ENCODE results near the gene PDE4D.

Gene PDE4D

DNA sequence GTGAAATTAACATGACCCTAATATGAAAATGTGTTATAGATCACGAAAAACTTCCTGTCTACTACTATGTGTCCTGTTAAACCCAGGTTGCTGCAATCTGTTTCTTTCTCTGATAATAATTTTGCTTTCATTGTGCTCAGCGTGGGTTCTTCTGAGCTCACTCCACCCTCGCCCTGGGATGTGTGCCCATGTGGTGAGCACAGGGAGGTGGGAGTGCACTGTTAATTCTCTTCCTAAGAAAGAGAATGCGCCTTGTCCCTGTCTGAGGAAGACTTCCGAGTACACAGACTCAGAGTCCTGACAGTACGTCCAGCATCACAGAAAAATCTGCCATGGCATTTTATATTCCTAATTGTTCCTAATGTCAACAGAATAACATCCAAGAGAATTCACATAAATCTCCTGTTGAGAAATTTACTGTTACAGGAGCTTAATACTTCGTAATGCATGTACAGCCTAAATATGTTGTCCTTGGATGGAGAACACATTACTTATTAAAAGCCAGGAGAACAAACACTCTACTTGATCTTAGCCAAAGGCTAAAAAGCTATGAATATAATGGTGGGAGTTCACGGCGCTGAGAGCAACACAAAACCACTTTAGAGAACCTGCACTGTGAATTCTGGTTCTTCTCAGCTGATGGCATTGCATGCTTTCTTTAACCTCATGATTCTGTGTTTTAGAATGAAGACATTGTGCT lies 102.6 kb downstream of the PDE4D start:
- Histone ChIP-seq H3K36me3 (replicated peaks; ENCODE audit: insufficient read depth, low read length) (no peaks in the 10 kb centered on the region), H4K20me1 (ENCODE audit: insufficient read depth, low read length) (no peaks in the 10 kb centered on the region), H3K4me2 (ENCODE audit: low read depth, low read length) (peak overlapping the region; percentile 29; the same call in 1 of the 2 replicates), H3K9me3 (replicated peaks; ENCODE audit: insufficient read depth, low read length) (no peaks in the 10 kb centered on the region), H3K9ac (ENCODE audit: low read length) (no peak overlapping the region), H3K79me2 (ENCODE audit: low read length) (no peaks in the 10 kb centered on the region), H3F3A (ENCODE audit: insufficient read depth, low read length) (no peaks in the 10 kb centered on the region), H3K27me3 (replicated peaks; ENCODE audit: insufficient read depth, low read length) (no peaks in the 10 kb centered on the region), H3K4me3 (ENCODE audit: low read length) (no peak overlapping the region), H2AFZ (ENCODE audit: low read length) (0 out of 2 replicates have a peak overlapping the region, but pooled peaks have one; percentile 45), H3K4me1 (ENCODE audit: low read length) (0 out of 2 replicates have a peak, but pooled peaks cover 3% of the 10 kb centered on the region), H3K9me2 (replicated peaks; ENCODE audit: insufficient read depth, low read length) (no peaks in the 10 kb centered on the region), H3K27ac (ENCODE audit: low read length) (no peak overlapping the region)
- no peak for DNase-seq
- TF ChIP-seq, protein P1, sequence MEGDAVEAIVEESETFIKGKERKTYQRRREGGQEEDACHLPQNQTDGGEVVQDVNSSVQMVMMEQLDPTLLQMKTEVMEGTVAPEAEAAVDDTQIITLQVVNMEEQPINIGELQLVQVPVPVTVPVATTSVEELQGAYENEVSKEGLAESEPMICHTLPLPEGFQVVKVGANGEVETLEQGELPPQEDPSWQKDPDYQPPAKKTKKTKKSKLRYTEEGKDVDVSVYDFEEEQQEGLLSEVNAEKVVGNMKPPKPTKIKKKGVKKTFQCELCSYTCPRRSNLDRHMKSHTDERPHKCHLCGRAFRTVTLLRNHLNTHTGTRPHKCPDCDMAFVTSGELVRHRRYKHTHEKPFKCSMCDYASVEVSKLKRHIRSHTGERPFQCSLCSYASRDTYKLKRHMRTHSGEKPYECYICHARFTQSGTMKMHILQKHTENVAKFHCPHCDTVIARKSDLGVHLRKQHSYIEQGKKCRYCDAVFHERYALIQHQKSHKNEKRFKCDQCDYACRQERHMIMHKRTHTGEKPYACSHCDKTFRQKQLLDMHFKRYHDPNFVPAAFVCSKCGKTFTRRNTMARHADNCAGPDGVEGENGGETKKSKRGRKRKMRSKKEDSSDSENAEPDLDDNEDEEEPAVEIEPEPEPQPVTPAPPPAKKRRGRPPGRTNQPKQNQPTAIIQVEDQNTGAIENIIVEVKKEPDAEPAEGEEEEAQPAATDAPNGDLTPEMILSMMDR (IDR thresholded peaks at IDR 0.05; ENCODE audit: low read length) = no peak
- TF ChIP-seq EZH2 (optimal IDR thresholded peaks at IDR 0.05; ENCODE audit: low read depth, low read length) (no peak), EZH2phosphoT487 (IDR thresholded peaks at IDR 0.05; ENCODE audit: low read length) (no peak)

DNA sequence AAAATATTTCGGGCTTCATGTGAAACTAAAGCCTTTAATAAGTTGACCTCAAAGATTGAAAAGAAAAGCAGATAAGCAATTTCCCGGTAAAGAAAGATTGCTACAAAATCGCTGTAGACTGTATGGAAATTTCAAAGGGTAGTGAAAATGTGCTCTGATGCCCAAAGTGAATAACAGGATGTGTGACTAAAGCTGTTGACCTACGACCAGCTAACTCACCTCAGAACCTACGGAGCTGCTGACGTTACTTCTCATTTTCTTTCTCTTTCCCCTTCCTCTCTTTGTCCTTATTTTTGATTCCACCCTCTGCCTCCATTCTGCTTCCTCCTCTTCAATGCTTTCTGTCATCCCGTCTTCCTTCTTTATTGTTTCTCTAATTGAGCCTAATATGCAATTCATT lies 103.2 kb downstream of the PDE4D start:
- no peak overlapping the region for H3K4me3 ChIP-seq (ENCODE audit: low read length)
- H3K27ac ChIP-seq (ENCODE audit: low read length) = peak overlapping the region; percentile 13; the same call in 1 of the 2 replicates
- peak overlapping the region; percentile 29; the same call in 1 of the 2 replicates for H3K4me2 ChIP-seq (ENCODE audit: low read depth, low read length)
- 0 out of 2 replicates have a peak, but pooled peaks cover 3% of the 10 kb centered on the region for H3K4me1 ChIP-seq (ENCODE audit: low read length)
- no peaks in the 10 kb centered on the region for H3K36me3 ChIP-seq (replicated peaks; ENCODE audit: insufficient read depth, low read length)
- H3K9me3 ChIP-seq (replicated peaks; ENCODE audit: insufficient read depth, low read length) = no peaks in the 10 kb centered on the region
- H2AFZ ChIP-seq (ENCODE audit: low read length) = peak overlapping the region; percentile 45; the same call in 1 of the 2 replicates
- H3F3A ChIP-seq (ENCODE audit: insufficient read depth, low read length) = no peaks in the 10 kb centered on the region
- H4K20me1 ChIP-seq (ENCODE audit: insufficient read depth, low read length) = no peaks in the 10 kb centered on the region
- no peak for TF ChIP-seq EZH2phosphoT487 (IDR thresholded peaks at IDR 0.05; ENCODE audit: low read length)
- TF ChIP-seq, protein P1 (IDR thresholded peaks at IDR 0.05; ENCODE audit: low read length) = no peak
- no peak for TF ChIP-seq EZH2 (optimal IDR thresholded peaks at IDR 0.05; ENCODE audit: low read depth, low read length)
- no peak overlapping the region for H3K9ac ChIP-seq (ENCODE audit: low read length)
- H3K79me2 ChIP-seq (ENCODE audit: low read length) = no peaks in the 10 kb centered on the region
- no peaks in the 10 kb centered on the region for H3K9me2 ChIP-seq (replicated peaks; ENCODE audit: insufficient read depth, low read length)
- no peaks in the 10 kb centered on the region for H3K27me3 ChIP-seq (replicated peaks; ENCODE audit: insufficient read depth, low read length)
- peak; percentile 35 for DNase-seq

DNA sequence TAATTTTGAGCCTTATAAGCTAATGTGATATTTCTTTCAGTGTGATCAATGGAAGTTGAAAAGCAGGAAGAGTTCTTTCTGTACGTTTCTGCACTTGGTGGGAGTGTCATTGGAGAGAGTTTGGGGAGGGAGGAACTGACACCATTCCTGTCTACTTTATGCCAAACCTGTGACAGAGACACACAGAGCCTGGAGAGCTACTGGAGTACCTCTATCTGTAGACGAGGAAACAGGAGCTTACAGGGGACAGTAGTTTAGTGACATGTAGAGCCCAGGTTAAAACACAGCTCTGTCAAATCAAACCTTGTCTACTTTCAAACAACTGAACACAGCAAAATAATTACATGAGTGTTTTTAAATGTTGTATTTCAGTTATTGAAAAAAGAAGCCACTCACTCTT lies 103.6 kb downstream of the PDE4D start:
- Histone ChIP-seq H3K9me2 (replicated peaks; ENCODE audit: insufficient read depth, low read length) (no peaks in the 10 kb centered on the region), H3K4me1 (ENCODE audit: low read length) (0 out of 2 replicates have a peak, but pooled peaks cover 3% of the 10 kb centered on the region), H4K20me1 (ENCODE audit: insufficient read depth, low read length) (no peaks in the 10 kb centered on the region), H3K4me3 (ENCODE audit: low read length) (no peak overlapping the region), H3F3A (ENCODE audit: insufficient read depth, low read length) (no peaks in the 10 kb centered on the region), H3K4me2 (ENCODE audit: low read depth, low read length) (peak overlapping the region; percentile 29; the same call in 1 of the 2 replicates), H2AFZ (ENCODE audit: low read length) (peak overlapping the region; percentile 8; the same call in 1 of the 2 replicates), H3K9me3 (replicated peaks; ENCODE audit: insufficient read depth, low read length) (no peaks in the 10 kb centered on the region), H3K27ac (ENCODE audit: low read length) (peak overlapping the region; percentile 13; the same call in 1 of the 2 replicates), H3K9ac (ENCODE audit: low read length) (no peak overlapping the region), H3K79me2 (ENCODE audit: low read length) (no peaks in the 10 kb centered on the region), H3K27me3 (replicated peaks; ENCODE audit: insufficient read depth, low read length) (no peaks in the 10 kb centered on the region), H3K36me3 (replicated peaks; ENCODE audit: insufficient read depth, low read length) (no peaks in the 10 kb centered on the region)
- no peak for TF ChIP-seq EZH2phosphoT487 (IDR thresholded peaks at IDR 0.05; ENCODE audit: low read length)
- no peak for DNase-seq

DNA sequence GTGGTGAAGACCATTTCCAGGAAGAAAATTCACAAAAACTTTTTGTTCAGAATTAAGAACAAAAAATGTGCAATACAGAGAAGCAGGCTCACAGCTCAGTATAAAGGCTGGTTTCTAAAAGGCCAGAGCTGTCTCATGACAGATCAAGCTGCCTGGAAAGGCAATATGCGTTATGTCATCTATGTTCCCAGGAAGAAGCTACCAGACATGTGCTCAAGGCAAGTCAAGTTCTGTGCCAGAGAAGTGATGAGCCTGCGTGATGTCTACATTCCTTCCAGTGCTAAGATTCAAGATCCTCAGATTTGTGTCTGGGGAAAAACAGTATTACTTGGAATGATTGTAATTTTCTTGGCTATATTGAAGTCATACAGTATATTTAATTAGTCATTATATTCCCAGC lies 104.3 kb downstream of the PDE4D start:
- TF ChIP-seq, protein P1 (IDR thresholded peaks at IDR 0.05; ENCODE audit: low read length) = no peak
- TF ChIP-seq EZH2 (optimal IDR thresholded peaks at IDR 0.05; ENCODE audit: low read depth, low read length) = no peak
- no peak for TF ChIP-seq EZH2phosphoT487 (IDR thresholded peaks at IDR 0.05; ENCODE audit: low read length)
- 0 out of 2 replicates have a peak, but pooled peaks cover 3% of the 10 kb centered on the region for H3K4me1 ChIP-seq (ENCODE audit: low read length)

More for the DNA sequence above, 104.3 kb downstream of the PDE4D start:
- Histone ChIP-seq H3F3A (ENCODE audit: insufficient read depth, low read length) (no peaks in the 10 kb centered on the region), H4K20me1 (ENCODE audit: insufficient read depth, low read length) (no peaks in the 10 kb centered on the region), H3K4me2 (ENCODE audit: low read depth, low read length) (no peak overlapping the region), H3K4me3 (ENCODE audit: low read length) (no peak overlapping the region), H3K9me3 (replicated peaks; ENCODE audit: insufficient read depth, low read length) (no peaks in the 10 kb centered on the region), H3K27me3 (replicated peaks; ENCODE audit: insufficient read depth, low read length) (no peaks in the 10 kb centered on the region), H3K36me3 (replicated peaks; ENCODE audit: insufficient read depth, low read length) (no peaks in the 10 kb centered on the region), H2AFZ (ENCODE audit: low read length) (no peak overlapping the region), H3K27ac (ENCODE audit: low read length) (no peak overlapping the region), H3K9me2 (replicated peaks; ENCODE audit: insufficient read depth, low read length) (no peaks in the 10 kb centered on the region), H3K9ac (ENCODE audit: low read length) (no peak overlapping the region), H3K79me2 (ENCODE audit: low read length) (no peaks in the 10 kb centered on the region)
- no peak for DNase-seq

Measured in MM.1S (cell line).